ENCODE data around the gene PDE4D.
A peak's percentile ranks its signal among the peaks of the same experiment; 100 is the strongest.

- TF ChIP-seq CTCF (optimal IDR thresholded peaks at IDR 0.05 in 1 of 3, IDR thresholded peaks at IDR 0.05 in 1 of 3, conservative IDR thresholded peaks at IDR 0.05 in 1 of 3; ENCODE audit: extremely low read depth in 1 of 3, insufficient read depth in 2 of 3, low read length in 3 of 3) (no peak), EZH2 (IDR thresholded peaks at IDR 0.05; ENCODE audit: low read length) (peak; percentile 33)
Measured at GRCh38 chr5:59832577-59833301, 60.8 kb downstream of the PDE4D start.
